GM12891 (cell line): ENCODE results near the gene EFL1.

Experiments used
- PAX5 ChIP-seq: IDR thresholded peaks from 2 replicates; pipeline ENCODE4 v1.6.1; 2011; ENCODE audit warnings: low read length, moderate library complexity, mild to moderate bottlenecking; ENCODE audit not compliant: insufficient read depth, severe bottlenecking
- POLR2A ChIP-seq: IDR thresholded peaks from 2 replicates; pipeline ENCODE4 v1.6.1; 2011; ENCODE audit warnings: low read depth, low read length, control low read depth
- POLR2AphosphoS5 ChIP-seq: IDR thresholded peaks from 2 replicates; pipeline ENCODE4 v1.6.1; 2011; ENCODE audit warnings: low read depth, low read length, control low read depth
- POU2F2 ChIP-seq: IDR thresholded peaks from 2 replicates; pipeline ENCODE4 v1.6.1; 2011; ENCODE audit warnings: low read depth, mild to moderate bottlenecking, control low read depth, low read length, moderate library complexity
- TAF1 ChIP-seq: IDR thresholded peaks from 2 replicates; pipeline ENCODE4 v1.6.1; 2011; ENCODE audit warnings: low read depth, low read length, control low read depth

DNA sequence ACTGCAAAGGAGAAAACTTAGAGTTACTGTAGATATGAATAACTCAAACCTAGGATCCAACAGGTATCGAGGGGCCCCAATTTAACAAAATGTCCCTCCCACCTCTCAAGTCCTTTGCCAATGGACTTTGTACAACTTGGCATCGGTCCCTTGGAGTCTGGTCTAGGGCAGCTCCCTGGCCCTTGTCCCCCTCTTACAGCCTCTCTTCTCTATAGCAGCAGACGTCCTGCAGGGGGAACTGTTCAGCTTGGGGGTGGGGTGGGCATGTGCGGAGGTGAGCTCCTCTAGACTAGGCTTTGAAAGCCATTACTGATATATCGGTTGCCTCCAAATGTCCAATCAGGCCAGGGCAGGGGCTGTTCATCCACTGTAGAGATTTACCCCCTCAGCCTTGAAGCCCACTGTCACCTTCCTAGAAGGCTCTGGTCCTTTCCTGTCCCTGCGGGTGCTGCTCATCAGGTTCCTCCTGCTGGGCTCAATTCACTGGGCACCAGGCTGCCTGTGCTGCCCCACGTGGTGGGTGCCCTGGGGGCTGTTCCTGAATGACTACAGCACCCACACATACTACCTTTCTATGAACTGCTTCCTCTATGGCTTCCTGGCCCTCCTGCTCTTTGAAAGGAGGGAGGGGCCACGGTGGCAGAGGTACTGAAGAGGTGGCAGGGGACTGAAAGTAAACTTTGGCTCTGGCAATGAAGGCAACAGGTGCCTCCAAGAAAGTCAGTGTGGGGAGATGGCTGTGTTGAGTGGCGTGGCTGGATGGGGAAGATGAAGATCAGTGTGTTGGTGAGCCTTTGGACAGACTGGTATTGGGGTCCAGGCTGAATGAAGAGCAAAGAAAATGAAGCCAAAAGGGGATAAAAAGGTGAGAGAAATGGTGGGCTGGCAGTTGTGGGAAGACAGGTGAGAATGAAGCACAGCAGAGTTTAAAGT is 137.9 kb downstream of the EFL1 start:
- no peak for TF ChIP-seq POLR2A
- no peak for TF ChIP-seq POLR2AphosphoS5
- no peak for TF ChIP-seq TAF1
- TF ChIP-seq PAX5, result no peak
- no peak for TF ChIP-seq POU2F2
